OCI-LY7 (cell line): Measurements from ENCODE around the gene CEP112. TPM values are rescaled to one million over a fixed set of nuclear protein-coding genes. Genes with fewer than 3 reads are reported as not detected.

Experiments
- BruUV-seq: library from RNA; stranded (reverse); fragments of 400-500 nt; replicated peaks from 2 replicates; lab custom pipeline; 2021; lab: Mats Ljungman, UMichigan
- CTCF ChIA-PET: fragments of 300-600 bp; sonication (Branson Sonifier 250); formaldehyde crosslinking; loops from one replicate; lab custom pipeline; 2022; ENCODE audit warnings: antibody characterized with exemption; ENCODE audit not compliant: unreplicated experiment; lab: Charles Lee
- POLR2A ChIA-PET: fragments of 300-600 bp; sonication (Branson Sonifier 250); formaldehyde crosslinking; loops from one replicate; lab custom pipeline; 2022; ENCODE audit warnings: antibody characterized with exemption; lab: Charles Lee
- DNase-seq: peaks from one replicate; pipeline ENCODE4 v3.0.0-alpha.2; 2015; ENCODE audit warnings: low spot score
- H2AFZ ChIP-seq: fragments of 200-600 bp; sonication (generic), shearing (Covaris generic); 2 replicates; pipeline ENCODE4 v1.6.1; 2014; ENCODE audit warnings: mild to moderate bottlenecking, antibody characterized with exemption, low read length, moderate library complexity
- H3K27ac ChIP-seq: fragments of 200-600 bp; sonication (generic); 2 replicates; pipeline ENCODE4 v1.5.1; 2014; ENCODE audit warnings: mixed run types, low read depth, mild to moderate bottlenecking, moderate library complexity, low read length, inconsistent platforms; ENCODE audit not compliant: poor library complexity, severe bottlenecking
- H3K36me3 ChIP-seq: fragments of 200-600 bp; sonication (generic); 2 replicates; pipeline ENCODE4 v1.6.1; 2014; ENCODE audit warnings: mild to moderate bottlenecking, antibody characterized with exemption, low read length, moderate library complexity, mixed read lengths; ENCODE audit not compliant: insufficient read depth
- H3K4me1 ChIP-seq: fragments of 200-600 bp; sonication (generic); 2 replicates; pipeline ENCODE4 v1.5.1; 2014; ENCODE audit warnings: mild to moderate bottlenecking, low read length; ENCODE audit not compliant: insufficient read depth, poor library complexity, severe bottlenecking
- H3K4me2 ChIP-seq: fragments of 200-600 bp; sonication (generic); 2 replicates; pipeline ENCODE4 v1.6.1; 2014; ENCODE audit warnings: mild to moderate bottlenecking, low read length
- H3K4me3 ChIP-seq: fragments of 200-600 bp; sonication (generic); 2 replicates; pipeline ENCODE4 v1.5.1; 2014; ENCODE audit warnings: mild to moderate bottlenecking, low read depth, low read length; ENCODE audit not compliant: poor library complexity, severe bottlenecking
- H3K79me2 ChIP-seq: fragments of 200-600 bp; sonication (generic); 2 replicates; pipeline ENCODE4 v1.6.1; 2016; ENCODE audit warnings: low read depth, mild to moderate bottlenecking, low read length, moderate library complexity, mixed read lengths; ENCODE audit not compliant: insufficient read depth
- H3K9me2 ChIP-seq: fragments of 200-600 bp; sonication (generic); 2 replicates; pipeline ENCODE4 v1.6.1; 2016; ENCODE audit warnings: mild to moderate bottlenecking, low read length, mixed read lengths; ENCODE audit not compliant: insufficient read depth
- H3K9me3 ChIP-seq: fragments of 200-600 bp; sonication (generic); 2 replicates; pipeline ENCODE4 v1.6.1; 2014; ENCODE audit warnings: mild to moderate bottlenecking, mixed run types, low read length, mixed read lengths
- H4K20me1 ChIP-seq: fragments of 200-600 bp; sonication (generic); 2 replicates; pipeline ENCODE4 v1.6.1; 2014; ENCODE audit warnings: mild to moderate bottlenecking, antibody characterized with exemption, low read length, moderate library complexity, mixed read lengths; ENCODE audit not compliant: insufficient read depth
- EZH2phosphoT487 ChIP-seq: fragments of 200-600 bp; sonication (generic); IDR thresholded peaks from 2 replicates; pipeline ENCODE4 v1.6.1; 2018; ENCODE audit warnings: low read depth, borderline replicate concordance, mild to moderate bottlenecking, mixed run types, antibody characterized with exemption, low read length, moderate library complexity, mixed read lengths
- intact Hi-C: fragments of 100-400 bp; cut with micrococcal nuclease; formaldehyde crosslinking; loops from one replicate; pipeline ENCODE4 v1.10.0; 2022; ENCODE audit not compliant: unreplicated experiment
- total RNA-seq, 2 experiments: library from RNA; depleted of rRNA in 1 of 2; stranded (reverse); fragments of >200 nt in 1 of 2; shearing (Covaris generic) in 1 of 2; gene quantifications; 2 replicates each; pipeline ENCODE4 v1.2.3, GENCODE V29; 2014 to 2022
- TF ChIP-seq, protein P1 (sequence below): fragments of 200-600 bp; sonication (generic); conservative IDR thresholded peaks from 2 replicates; pipeline ENCODE4 v1.5.1; 2014; ENCODE audit warnings: mild to moderate bottlenecking, antibody characterized with exemption, low read length, moderate library complexity, mixed read lengths

CEP112 gene
- total RNA-seq, 2 experiments from 2014 or later, result 2.7 to 6.9 TPM

DNA sequence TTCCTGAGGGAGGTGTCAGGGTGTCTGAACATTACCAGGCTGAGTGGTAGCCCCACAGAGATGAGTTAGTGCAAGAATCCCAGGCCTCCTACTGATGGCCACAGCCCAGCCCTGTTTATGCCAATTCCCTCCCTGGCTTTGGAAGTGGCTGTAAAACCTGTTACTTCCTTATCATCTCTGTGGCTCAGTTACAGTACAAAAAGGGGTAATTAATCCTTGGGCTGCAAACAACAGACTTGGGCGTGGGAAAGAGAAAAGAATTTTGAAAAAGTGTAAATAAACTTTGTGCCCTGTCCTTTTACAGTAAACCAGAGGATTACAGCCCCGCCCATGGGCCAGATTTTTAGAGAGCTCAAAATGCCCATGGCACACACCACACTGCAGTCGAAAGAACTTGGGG lies 557.4 kb downstream of the CEP112 start:
- Histone ChIP-seq H3K4me1 (no peaks in the 10 kb centered on the region), H4K20me1 (no peaks in the 10 kb centered on the region), H2AFZ (no peak overlapping the region), H3K79me2 (no peaks in the 10 kb centered on the region), H3K36me3 (no peaks in the 10 kb centered on the region), H3K27ac (no peak overlapping the region), H3K9me2 (no peaks in the 10 kb centered on the region), H3K4me3 (no peak overlapping the region), H3K4me2 (no peak overlapping the region), H3K9me3 (no peaks in the 10 kb centered on the region)
- ChIA-PET CTCF (no interaction called here), POLR2A (no interaction called here)
- no peak for DNase-seq
- intact Hi-C loops, result no loop called here
- no TSS peak for BruUV-seq
- TF ChIP-seq EZH2phosphoT487, result no peak
- TF ChIP-seq, protein P1, sequence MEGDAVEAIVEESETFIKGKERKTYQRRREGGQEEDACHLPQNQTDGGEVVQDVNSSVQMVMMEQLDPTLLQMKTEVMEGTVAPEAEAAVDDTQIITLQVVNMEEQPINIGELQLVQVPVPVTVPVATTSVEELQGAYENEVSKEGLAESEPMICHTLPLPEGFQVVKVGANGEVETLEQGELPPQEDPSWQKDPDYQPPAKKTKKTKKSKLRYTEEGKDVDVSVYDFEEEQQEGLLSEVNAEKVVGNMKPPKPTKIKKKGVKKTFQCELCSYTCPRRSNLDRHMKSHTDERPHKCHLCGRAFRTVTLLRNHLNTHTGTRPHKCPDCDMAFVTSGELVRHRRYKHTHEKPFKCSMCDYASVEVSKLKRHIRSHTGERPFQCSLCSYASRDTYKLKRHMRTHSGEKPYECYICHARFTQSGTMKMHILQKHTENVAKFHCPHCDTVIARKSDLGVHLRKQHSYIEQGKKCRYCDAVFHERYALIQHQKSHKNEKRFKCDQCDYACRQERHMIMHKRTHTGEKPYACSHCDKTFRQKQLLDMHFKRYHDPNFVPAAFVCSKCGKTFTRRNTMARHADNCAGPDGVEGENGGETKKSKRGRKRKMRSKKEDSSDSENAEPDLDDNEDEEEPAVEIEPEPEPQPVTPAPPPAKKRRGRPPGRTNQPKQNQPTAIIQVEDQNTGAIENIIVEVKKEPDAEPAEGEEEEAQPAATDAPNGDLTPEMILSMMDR, result no peak

DNA sequence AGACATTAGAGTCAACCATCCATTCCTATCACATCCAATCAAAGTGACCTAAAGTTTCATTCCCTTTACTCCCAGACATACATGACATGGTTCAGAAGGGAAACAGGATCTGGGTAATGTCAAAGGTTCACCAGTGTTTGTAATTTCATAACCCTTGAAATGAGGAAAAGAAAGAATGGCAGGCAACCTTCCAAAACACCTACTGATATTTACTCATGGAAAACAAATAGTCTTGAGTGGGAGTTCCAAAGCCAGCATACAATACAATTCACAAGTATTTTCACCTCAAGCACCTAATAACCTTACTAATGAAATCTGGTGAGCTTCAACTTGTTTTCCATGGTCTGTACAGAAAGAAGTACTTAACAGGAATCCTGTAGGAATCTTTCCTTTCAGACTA lies 557.9 kb downstream of the CEP112 start:
- no peak overlapping the region for H3K4me3 ChIP-seq
- intact Hi-C loops, result no loop called here
- H2AFZ ChIP-seq, result no peak overlapping the region
- BruUV-seq, result no TSS peak
- H3K4me2 ChIP-seq, result no peak overlapping the region
- H4K20me1 ChIP-seq, result no peaks in the 10 kb centered on the region
- no peaks in the 10 kb centered on the region for H3K4me1 ChIP-seq
- H3K36me3 ChIP-seq, result no peaks in the 10 kb centered on the region
- no peaks in the 10 kb centered on the region for H3K79me2 ChIP-seq
- ChIA-PET CTCF (no interaction called here), POLR2A (no interaction called here)
- H3K9me2 ChIP-seq, result no peaks in the 10 kb centered on the region
- no peak for TF ChIP-seq EZH2phosphoT487
- TF ChIP-seq, protein P1, result no peak
- H3K9me3 ChIP-seq, result no peaks in the 10 kb centered on the region
- DNase-seq, result no peak
- no peak overlapping the region for H3K27ac ChIP-seq

GRCh38 chr17:65633146-65633881 lies 558.6 kb downstream of the CEP112 start:
- Histone ChIP-seq H3K27ac (no peak overlapping the region), H3K9me3 (no peaks in the 10 kb centered on the region), H4K20me1 (no peaks in the 10 kb centered on the region), H2AFZ (no peak overlapping the region), H3K4me3 (no peak overlapping the region), H3K4me2 (no peak overlapping the region), H3K36me3 (no peaks in the 10 kb centered on the region), H3K79me2 (no peaks in the 10 kb centered on the region), H3K4me1 (no peaks in the 10 kb centered on the region), H3K9me2 (no peaks in the 10 kb centered on the region)
- TF ChIP-seq, protein P1, result no peak
- TF ChIP-seq EZH2phosphoT487, result no peak
- intact Hi-C loops, result no loop called here
- ChIA-PET CTCF (no interaction called here), POLR2A (no interaction called here)
- DNase-seq, result no peak
- BruUV-seq, result no TSS peak
